Lower lobe of right lung (tissue), 2 donors: ENCODE measurements around the gene BFSP2. TPM values are rescaled to one million over a fixed set of nuclear protein-coding genes. Genes with fewer than 3 reads are reported as not detected.

Source experiments
- ATAC-seq, 2 donors: fragments of 200-7000 bp; cut with Tn5 transposase; one replicate each; pipeline ENCODE4 v1.9.1; 2020 to 2022; ENCODE audit warnings: mild to moderate bottlenecking in 2 of 2, moderate library complexity in 2 of 2
- DNase-seq: peaks from one replicate; pipeline ENCODE4 v3.0.0-alpha.2; 2020
- H3K27ac ChIP-seq: fragments of 200-600 bp; one replicate; pipeline ENCODE4 v1.8.0; 2022
- H3K27me3 ChIP-seq: fragments of 200-600 bp; one replicate; pipeline ENCODE4 v1.8.0; 2022; ENCODE audit warnings: low read depth
- H3K36me3 ChIP-seq: fragments of 200-600 bp; one replicate; pipeline ENCODE4 v1.8.0; 2022; ENCODE audit warnings: mild to moderate bottlenecking
- H3K4me1 ChIP-seq: fragments of 200-600 bp; one replicate; pipeline ENCODE4 v1.8.0; 2022
- H3K4me3 ChIP-seq: fragments of 200-600 bp; one replicate; pipeline ENCODE4 v1.8.0; 2022; ENCODE audit warnings: mild to moderate bottlenecking
- H3K9me3 ChIP-seq: fragments of 200-600 bp; one replicate; pipeline ENCODE4 v1.8.0; 2022
- intact Hi-C: fragments of 100-400 bp; cut with DNase I; formaldehyde crosslinking; loops from one replicate; pipeline ENCODE4 v1.11.0; 2022
- total RNA-seq: library from RNA; stranded (reverse); fragmentation: NEBNext Ultra II Directional; extraction: Animal tissue kit (Norgen Biotek cat#: 25700); gene quantifications from one replicate; pipeline ENCODE4 v1.2.1, GENCODE V29; 2021
- TF ChIP-seq, protein P1 (sequence below): fragments of 200-600 bp; IDR thresholded peaks from one replicate; pipeline ENCODE4 v1.8.0; 2022; ENCODE audit warnings: antibody characterized with exemption, mild to moderate bottlenecking
- donor health status: DM: no; HTN: yes; CAD: no; lungs with severe emphysema.

BFSP2 gene
- total RNA-seq, 1 donor from 2014 or later = not detected

- peaks cover 4% of the 10 kb centered on the region for H3K36me3 ChIP-seq
- H3K4me3 ChIP-seq = no peak overlapping the region
- H3K4me1 ChIP-seq = peaks cover 11% of the 10 kb centered on the region
- no peaks in the 10 kb centered on the region for H3K27me3 ChIP-seq
- H3K27ac ChIP-seq = no peak overlapping the region
- intact Hi-C loops = no loop called here
- ATAC-seq (no peak), DNase-seq (no peak)
- TF ChIP-seq, protein P1, sequence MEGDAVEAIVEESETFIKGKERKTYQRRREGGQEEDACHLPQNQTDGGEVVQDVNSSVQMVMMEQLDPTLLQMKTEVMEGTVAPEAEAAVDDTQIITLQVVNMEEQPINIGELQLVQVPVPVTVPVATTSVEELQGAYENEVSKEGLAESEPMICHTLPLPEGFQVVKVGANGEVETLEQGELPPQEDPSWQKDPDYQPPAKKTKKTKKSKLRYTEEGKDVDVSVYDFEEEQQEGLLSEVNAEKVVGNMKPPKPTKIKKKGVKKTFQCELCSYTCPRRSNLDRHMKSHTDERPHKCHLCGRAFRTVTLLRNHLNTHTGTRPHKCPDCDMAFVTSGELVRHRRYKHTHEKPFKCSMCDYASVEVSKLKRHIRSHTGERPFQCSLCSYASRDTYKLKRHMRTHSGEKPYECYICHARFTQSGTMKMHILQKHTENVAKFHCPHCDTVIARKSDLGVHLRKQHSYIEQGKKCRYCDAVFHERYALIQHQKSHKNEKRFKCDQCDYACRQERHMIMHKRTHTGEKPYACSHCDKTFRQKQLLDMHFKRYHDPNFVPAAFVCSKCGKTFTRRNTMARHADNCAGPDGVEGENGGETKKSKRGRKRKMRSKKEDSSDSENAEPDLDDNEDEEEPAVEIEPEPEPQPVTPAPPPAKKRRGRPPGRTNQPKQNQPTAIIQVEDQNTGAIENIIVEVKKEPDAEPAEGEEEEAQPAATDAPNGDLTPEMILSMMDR = no peak
- no peaks in the 10 kb centered on the region for H3K9me3 ChIP-seq
These were observed 12.5 kb upstream of the BFSP2 start for GRCh38 chr3:133387341-133387740.

- Histone ChIP-seq H3K9me3 (no peaks in the 10 kb centered on the region), H3K36me3 (peaks cover 4% of the 10 kb centered on the region), H3K27ac (no peak overlapping the region), H3K4me1 (peaks cover 9% of the 10 kb centered on the region), H3K4me3 (no peak overlapping the region), H3K27me3 (no peaks in the 10 kb centered on the region)
- ATAC-seq (no peak), DNase-seq (no peak)
- intact Hi-C loops = no loop called here
- TF ChIP-seq, protein P1 = no peak
These were observed 11.0 kb upstream of the BFSP2 start for GRCh38 chr3:133388696-133389395.

DNA sequence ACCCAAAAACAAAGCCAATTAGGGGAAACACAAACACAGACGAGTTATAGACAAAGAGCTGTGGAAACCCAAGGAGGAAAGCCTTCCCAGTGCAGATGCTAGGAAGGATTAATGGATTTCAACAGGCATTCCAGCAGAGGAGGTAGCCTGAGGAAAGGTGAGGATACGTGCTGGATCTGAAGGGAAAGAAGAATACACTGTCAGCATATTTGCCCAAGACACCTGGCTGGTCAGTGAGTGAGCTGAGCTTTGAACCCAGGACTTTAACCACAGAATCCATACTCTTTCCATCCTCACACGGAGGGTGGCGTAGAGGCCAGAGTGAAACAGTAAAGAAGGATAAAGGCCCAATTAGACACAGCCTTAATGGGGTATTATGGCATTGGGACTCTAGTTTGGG lies 9.1 kb upstream of the BFSP2 start:
- no peaks in the 10 kb centered on the region for H3K9me3 ChIP-seq
- peaks cover 4% of the 10 kb centered on the region for H3K36me3 ChIP-seq
- DNase-seq = no peak
- no peak overlapping the region for H3K27ac ChIP-seq
- ATAC-seq = no peak
- no peak overlapping the region for H3K4me3 ChIP-seq
- no peaks in the 10 kb centered on the region for H3K27me3 ChIP-seq
- TF ChIP-seq, protein P1 = no peak
- H3K4me1 ChIP-seq = no peaks in the 10 kb centered on the region
- intact Hi-C loops = no loop called here

DNA sequence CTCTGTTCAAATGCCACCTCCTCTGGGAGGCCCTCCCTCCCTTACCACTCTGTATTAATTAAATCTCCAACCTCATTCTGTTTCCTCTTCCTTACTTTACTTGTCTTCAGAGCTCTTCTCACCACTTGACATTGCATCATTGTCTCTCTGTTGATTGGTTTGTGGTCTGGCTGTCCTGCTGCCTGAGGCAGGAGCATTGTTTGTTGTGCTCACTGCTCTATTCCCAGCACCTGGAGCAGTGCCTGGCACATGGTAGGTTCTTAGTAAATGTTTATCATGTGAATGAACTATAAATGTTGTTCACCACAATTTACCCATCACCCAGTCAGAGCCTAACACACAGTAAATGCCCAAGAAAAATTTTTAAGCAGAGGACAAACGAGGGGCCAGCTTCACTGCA lies 6.7 kb upstream of the BFSP2 start:
- Histone ChIP-seq H3K9me3 (no peaks in the 10 kb centered on the region), H3K4me1 (no peaks in the 10 kb centered on the region), H3K36me3 (peaks cover 4% of the 10 kb centered on the region), H3K4me3 (no peak overlapping the region), H3K27me3 (no peaks in the 10 kb centered on the region), H3K27ac (no peak overlapping the region)
- ATAC-seq = no peak
- DNase-seq = no peak
- intact Hi-C loops = no loop called here
- TF ChIP-seq, protein P1 = no peak

GRCh38 chr3:133393691-133394474 lies 6.0 kb upstream of the BFSP2 start:
- Histone ChIP-seq H3K4me3 (no peak overlapping the region), H3K9me3 (no peaks in the 10 kb centered on the region), H3K36me3 (peaks cover 4% of the 10 kb centered on the region), H3K4me1 (no peaks in the 10 kb centered on the region), H3K27ac (no peak overlapping the region), H3K27me3 (no peaks in the 10 kb centered on the region)
- intact Hi-C loops = no loop called here
- DNase-seq = no peak
- TF ChIP-seq, protein P1 = no peak
- ATAC-seq = no peak
